Measurements from ENCODE around the gene AIPL1.

The AIPL1 gene

GRCh38 chr17:6458460-6458950 lies 23.6 kb upstream of the AIPL1 start:
- peaks cover 22% of the 10 kb centered on the region for H3K4me1 Mint-ChIP-seq
- H3K27ac Mint-ChIP-seq: no peak overlapping the region
- H3K27me3 Mint-ChIP-seq (ENCODE audit: low read depth): peaks cover 19% of the 10 kb centered on the region
- no peak overlapping the region for H3K4me3 Mint-ChIP-seq
- TF ChIP-seq CTCF (IDR thresholded peaks at IDR 0.05; ENCODE audit: unreplicated experiment in 3 of 3): no peak
- no peaks in the 10 kb centered on the region for H3K36me3 Mint-ChIP-seq (ENCODE audit: low read depth)
- no peaks in the 10 kb centered on the region for H3K9me3 Mint-ChIP-seq

GRCh38 chr17:6457688-6458459 lies 23.0 kb upstream of the AIPL1 start:
- TF ChIP-seq CTCF (IDR thresholded peaks at IDR 0.05; ENCODE audit: unreplicated experiment in 3 of 3): no peak
- Mint-ChIP-seq H3K4me3 (no peak overlapping the region), H3K27me3 (ENCODE audit: low read depth) (peaks cover 25% of the 10 kb centered on the region), H3K36me3 (ENCODE audit: low read depth) (no peaks in the 10 kb centered on the region), H3K9me3 (no peaks in the 10 kb centered on the region), H3K27ac (no peak overlapping the region), H3K4me1 (peaks cover 29% of the 10 kb centered on the region)

- Mint-ChIP-seq H3K27me3 (ENCODE audit: low read depth) (peaks cover 28% of the 10 kb centered on the region), H3K9me3 (no peaks in the 10 kb centered on the region), H3K4me3 (peak overlapping the region in 2 of 3 experiments; percentile 42 to 51), H3K36me3 (ENCODE audit: low read depth) (no peaks in the 10 kb centered on the region), H3K4me1 (peaks cover 36% of the 10 kb centered on the region), H3K27ac (no peak overlapping the region)
- no peak for TF ChIP-seq CTCF (IDR thresholded peaks at IDR 0.05; ENCODE audit: unreplicated experiment in 3 of 3)
These were observed 22.2 kb upstream of the AIPL1 start for GRCh38 chr17:6456914-6457687.

- Mint-ChIP-seq H3K27ac (peak overlapping the region in 1 of 3 experiments; percentile 46), H3K4me1 (peaks cover 43% of the 10 kb centered on the region), H3K27me3 (ENCODE audit: low read depth) (peaks cover 28% of the 10 kb centered on the region), H3K4me3 (peak overlapping the region in 2 of 3 experiments; percentile 34 to 51), H3K9me3 (no peaks in the 10 kb centered on the region), H3K36me3 (ENCODE audit: low read depth) (no peaks in the 10 kb centered on the region)
- TF ChIP-seq CTCF (IDR thresholded peaks at IDR 0.05; ENCODE audit: unreplicated experiment in 3 of 3): no peak
These were observed 21.4 kb upstream of the AIPL1 start for GRCh38 chr17:6456321-6456720.

GRCh38 chr17:6455321-6455705 lies 20.4 kb upstream of the AIPL1 start:
- Mint-ChIP-seq H3K9me3 (no peaks in the 10 kb centered on the region), H3K4me3 (peak overlapping the region in 1 of 3 experiments; percentile 61), H3K27me3 (ENCODE audit: low read depth) (peaks cover 28% of the 10 kb centered on the region), H3K36me3 (ENCODE audit: low read depth) (peaks cover under 1% of the 10 kb centered on the region), H3K4me1 (peaks cover 52% of the 10 kb centered on the region), H3K27ac (no peak overlapping the region)
- TF ChIP-seq CTCF (IDR thresholded peaks at IDR 0.05; ENCODE audit: unreplicated experiment in 3 of 3): no peak
